HCT116 (cell line): ENCODE measurements around the gene EPHA1. TPM values are rescaled to one million over a fixed set of nuclear protein-coding genes. Genes with fewer than 3 reads are reported as not detected.

Experiments used
- ATAC-seq: fragments of 200-7000 bp; cut with Tn5 transposase; 2 replicates; pipeline ENCODE4 v1.9.1; 2020; ENCODE audit warnings: mild to moderate bottlenecking, moderate library complexity
- BruUV-seq: library from RNA; stranded (reverse); fragments of 400-500 nt; replicated peaks from 2 replicates; lab custom pipeline; 2021; lab: Mats Ljungman, UMichigan
- CTCF ChIA-PET: fragments of 300-600 bp; sonication (Branson Sonifier 250); formaldehyde crosslinking; loops from one replicate; lab custom pipeline; 2021; ENCODE audit warnings: antibody characterized with exemption; lab: Charles Lee
- POLR2A ChIA-PET: fragments of 300-600, 350-600 bp; sonication (Branson Sonifier 250); formaldehyde crosslinking; loops from one replicate; lab custom pipeline; 2021; ENCODE audit warnings: antibody characterized with exemption; lab: Charles Lee
- RAD21 ChIA-PET, 2 experiments: fragments of 300-600 bp; sonication (Branson Sonifier 250); formaldehyde crosslinking; loops; one replicate each; lab custom pipeline; 2023; ENCODE audit warnings: low total read pairs in 2 of 2; ENCODE audit not compliant: uncharacterized antibody in 2 of 2, unreplicated experiment in 2 of 2, low non-redundant PET in 1 of 2; lab: Charles Lee
- DNase-seq: peaks from one replicate; pipeline ENCODE4 v3.0.0-alpha.2; 2010; ENCODE audit warnings: low read depth, low spot score
- H2AFZ ChIP-seq: fragments of 200-600 bp; shearing (Covaris generic), sonication (generic); 2 replicates; pipeline ENCODE4 v1.6.1; 2017; ENCODE audit warnings: low read depth, mixed run types, mixed read lengths, antibody characterized with exemption, low read length; ENCODE audit not compliant: poor library complexity, severe bottlenecking
- H3K27ac ChIP-seq: 2 replicates; pipeline ENCODE4 v1.5.1; 2012; ENCODE audit warnings: low read depth, low read length
- H3K27me3 ChIP-seq: fragments of 200-600 bp; sonication (generic); 2 replicates; pipeline ENCODE4 v1.6.1; 2016; ENCODE audit warnings: mixed run types, low read length, mixed read lengths; ENCODE audit not compliant: insufficient read depth
- H3K36me3 ChIP-seq, 2 experiments: fragments of 200-500 bp in 1 of 2; fragments of 200-600 bp in 1 of 2; sonication (Bioruptor generic) in 1 of 2; sonication (generic) in 1 of 2; 2 replicates each; pipeline versions ENCODE4 v1.5.1 to v1.6.1; 2014 to 2016; ENCODE audit warnings: low read length in 2 of 2, inconsistent platforms in 1 of 2, mixed read lengths in 1 of 2, mixed run types in 1 of 2; ENCODE audit not compliant: insufficient read depth in 2 of 2, control insufficient read depth in 1 of 2
- H3K4me1 ChIP-seq, 2 experiments: fragments of 200-600 bp in 1 of 2; sonication (generic) in 1 of 2; 2 replicates each; pipeline versions ENCODE4 v1.5.1 to v1.6.1; 2012 to 2017; ENCODE audit warnings: low read length in 2 of 2, inconsistent platforms in 1 of 2, mild to moderate bottlenecking in 1 of 2, mixed read lengths in 1 of 2, mixed run types in 1 of 2, moderate library complexity in 1 of 2; ENCODE audit not compliant: insufficient read depth in 2 of 2, control insufficient read depth in 1 of 2
- H3K4me2 ChIP-seq: fragments of 200-600 bp; sonication (generic); 2 replicates; pipeline ENCODE4 v1.6.1; 2017; ENCODE audit warnings: mixed run types, low read length, mixed read lengths
- H3K4me3 ChIP-seq, 2 experiments: fragments of 200-600 bp in 1 of 2; sonication (generic) in 1 of 2; replicated peaks in 1 of 2; 2 replicates each; pipeline ENCODE4 v1.5.1; 2011 to 2016; ENCODE audit warnings: low read length in 2 of 2, control low read depth in 1 of 2, low read depth in 1 of 2, mild to moderate bottlenecking in 1 of 2, mixed read lengths in 1 of 2, mixed run types in 1 of 2
- H3K79me2 ChIP-seq: fragments of 200-600 bp; sonication (generic); 2 replicates; pipeline ENCODE4 v1.6.1; 2017; ENCODE audit warnings: mild to moderate bottlenecking, mixed run types, low read length, moderate library complexity, mixed read lengths; ENCODE audit not compliant: insufficient read depth
- H3K9ac ChIP-seq: fragments of 200-600 bp; sonication (generic); 2 replicates; pipeline ENCODE4 v1.6.1; 2016; ENCODE audit warnings: low read length, mixed read lengths
- H3K9me2 ChIP-seq: fragments of 200-600 bp; sonication (generic), shearing (Covaris generic); 2 replicates; pipeline ENCODE4 v1.6.1; 2017; ENCODE audit warnings: mixed run types, mild to moderate bottlenecking, moderate library complexity; ENCODE audit not compliant: insufficient read depth
- H3K9me3 ChIP-seq, 2 experiments: fragments of 200-500 bp in 1 of 2; fragments of 200-600 bp in 1 of 2; sonication (Bioruptor generic) in 1 of 2; sonication (generic) in 1 of 2; 2 replicates each; pipeline ENCODE4 v1.6.1; 2014 to 2017; ENCODE audit warnings: low read length in 2 of 2, mixed read lengths in 2 of 2, inconsistent platforms in 1 of 2, low read depth in 1 of 2, mild to moderate bottlenecking in 1 of 2, mixed run types in 1 of 2, moderate library complexity in 1 of 2; ENCODE audit not compliant: control insufficient read depth in 1 of 2, insufficient read depth in 1 of 2
- H4K20me1 ChIP-seq: fragments of 200-600 bp; sonication (generic), shearing (Covaris generic); 2 replicates; pipeline ENCODE4 v1.6.1; 2017; ENCODE audit warnings: mixed run types, mild to moderate bottlenecking, moderate library complexity; ENCODE audit not compliant: insufficient read depth
- CEBPB ChIP-seq: IDR thresholded peaks from 2 replicates; pipeline ENCODE4 v1.6.1; 2012; ENCODE audit warnings: low read depth
- EGR1 ChIP-seq: IDR thresholded peaks from 2 replicates; pipeline ENCODE4 v1.6.1; 2012; ENCODE audit warnings: low read depth
- ELF1 ChIP-seq: IDR thresholded peaks from 2 replicates; pipeline ENCODE4 v1.6.1; 2012; ENCODE audit warnings: low read depth, borderline replicate concordance
- EZH2phosphoT487 ChIP-seq: fragments of 200-600 bp; IDR thresholded peaks from 2 replicates; pipeline ENCODE4 v1.6.1; 2018; ENCODE audit warnings: antibody characterized with exemption, borderline replicate concordance
- FOSL1 ChIP-seq: IDR thresholded peaks from 2 replicates; pipeline ENCODE4 v1.6.1; 2012; ENCODE audit warnings: low read depth
- POLR2A ChIP-seq: IDR thresholded peaks from 2 replicates; pipeline ENCODE4 v1.7.0; 2011; ENCODE audit warnings: borderline replicate concordance; ENCODE audit not compliant: insufficient read depth, insufficient read length; ENCODE audit errors: extremely low read depth
- RAD21 ChIP-seq: IDR thresholded peaks from 2 replicates; pipeline ENCODE4 v1.6.1; 2012; ENCODE audit warnings: low read depth, mild to moderate bottlenecking
- REST ChIP-seq: IDR thresholded peaks from 2 replicates; pipeline ENCODE4 v1.6.1; 2012; ENCODE audit warnings: low read depth
- SIN3A ChIP-seq: IDR thresholded peaks from 2 replicates; pipeline ENCODE4 v1.6.1; 2012; ENCODE audit warnings: low read depth
- SRF ChIP-seq: IDR thresholded peaks from 2 replicates; pipeline ENCODE4 v1.6.1; 2012; ENCODE audit warnings: low read depth
- TCF7L2 ChIP-seq: IDR thresholded peaks from 2 replicates; pipeline ENCODE4 v1.7.0; 2011; ENCODE audit warnings: borderline replicate concordance, inconsistent platforms; ENCODE audit not compliant: insufficient read depth, insufficient read length; ENCODE audit errors: extremely low read depth
- ZFX ChIP-seq: fragments of 450-650 bp; IDR thresholded peaks from 2 replicates; pipeline ENCODE4 v1.6.1; 2017
- ZNF274 ChIP-seq: fragments of 200-500 bp; sonication (Bioruptor generic); IDR thresholded peaks from 2 replicates; pipeline ENCODE4 v1.6.1; 2014; ENCODE audit warnings: mild to moderate bottlenecking, low read depth, low read length, inconsistent platforms
- intact Hi-C: fragments of 100-400 bp; cut with micrococcal nuclease; formaldehyde crosslinking; loops from 2 replicates; pipeline ENCODE4 v1.10.0; 2022
- total RNA-seq: library from RNA; stranded (reverse); gene quantifications from one replicate; pipeline ENCODE4 v1.2.1, GENCODE V29; 2021; ENCODE audit not compliant: unreplicated experiment
- TF ChIP-seq, protein P1 (sequence below): IDR thresholded peaks from 2 replicates; pipeline ENCODE4 v1.6.1; 2011; ENCODE audit warnings: mild to moderate bottlenecking, low read length, moderate library complexity; ENCODE audit not compliant: insufficient replicate concordance; ENCODE audit errors: extremely low read depth
- TF ChIP-seq, protein P2 (sequence below): IDR thresholded peaks from 2 replicates; pipeline ENCODE4 v1.6.1; 2012
- TF ChIP-seq, protein P3 (sequence below): IDR thresholded peaks from 2 replicates; pipeline ENCODE4 v1.6.1; 2012
- TF ChIP-seq, protein P4 (sequence below), 3 experiments: fragments of 200-600 bp in 1 of 3; sonication (generic) in 1 of 3; IDR thresholded peaks in 2 of 3; conservative IDR thresholded peaks in 1 of 3; 2 replicates each; pipeline ENCODE4 v1.5.1; 2012 to 2017; ENCODE audit warnings: low read depth in 2 of 3, low read length in 2 of 3, antibody characterized with exemption in 1 of 3, borderline replicate concordance in 1 of 3, control low read depth in 1 of 3, mild to moderate bottlenecking in 1 of 3, mixed read lengths in 1 of 3, mixed run types in 1 of 3, moderate library complexity in 1 of 3; ENCODE audit not compliant: insufficient read depth in 1 of 3

Gene EPHA1
- total RNA-seq, 1 experiment from 2014 or later, result 29.9 TPM

- CTCF ChIA-PET, result no interaction called here
- no peaks in the 10 kb centered on the region for H3K36me3 ChIP-seq
- POLR2A ChIA-PET, result no interaction called here
- H2AFZ ChIP-seq, result no peak overlapping the region
- H3K4me3 ChIP-seq, result no peak overlapping the region
- H3K27ac ChIP-seq, result no peak overlapping the region
- intact Hi-C loops, result no loop called here
- H3K9me2 ChIP-seq, result no peaks in the 10 kb centered on the region
- RAD21 ChIA-PET, result no interaction called here
- no peak for TF ChIP-seq ZNF274
- TF ChIP-seq EGR1, result no peak
- TF ChIP-seq EZH2phosphoT487, result no peak
- TF ChIP-seq, protein P1, sequence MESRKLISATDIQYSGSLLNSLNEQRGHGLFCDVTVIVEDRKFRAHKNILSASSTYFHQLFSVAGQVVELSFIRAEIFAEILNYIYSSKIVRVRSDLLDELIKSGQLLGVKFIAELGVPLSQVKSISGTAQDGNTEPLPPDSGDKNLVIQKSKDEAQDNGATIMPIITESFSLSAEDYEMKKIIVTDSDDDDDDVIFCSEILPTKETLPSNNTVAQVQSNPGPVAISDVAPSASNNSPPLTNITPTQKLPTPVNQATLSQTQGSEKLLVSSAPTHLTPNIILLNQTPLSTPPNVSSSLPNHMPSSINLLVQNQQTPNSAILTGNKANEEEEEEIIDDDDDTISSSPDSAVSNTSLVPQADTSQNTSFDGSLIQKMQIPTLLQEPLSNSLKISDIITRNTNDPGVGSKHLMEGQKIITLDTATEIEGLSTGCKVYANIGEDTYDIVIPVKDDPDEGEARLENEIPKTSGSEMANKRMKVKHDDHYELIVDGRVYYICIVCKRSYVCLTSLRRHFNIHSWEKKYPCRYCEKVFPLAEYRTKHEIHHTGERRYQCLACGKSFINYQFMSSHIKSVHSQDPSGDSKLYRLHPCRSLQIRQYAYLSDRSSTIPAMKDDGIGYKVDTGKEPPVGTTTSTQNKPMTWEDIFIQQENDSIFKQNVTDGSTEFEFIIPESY, result no peak
- TF ChIP-seq, protein P2, sequence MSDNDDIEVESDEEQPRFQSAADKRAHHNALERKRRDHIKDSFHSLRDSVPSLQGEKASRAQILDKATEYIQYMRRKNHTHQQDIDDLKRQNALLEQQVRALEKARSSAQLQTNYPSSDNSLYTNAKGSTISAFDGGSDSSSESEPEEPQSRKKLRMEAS, result no peak
- no peak for TF ChIP-seq SRF
- no peak for TF ChIP-seq REST
- TF ChIP-seq POLR2A, result no peak
- no peak for TF ChIP-seq ELF1
- TF ChIP-seq CEBPB, result no peak
- no peak for TF ChIP-seq TCF7L2
- TF ChIP-seq SIN3A, result no peak
- TF ChIP-seq, protein P3, sequence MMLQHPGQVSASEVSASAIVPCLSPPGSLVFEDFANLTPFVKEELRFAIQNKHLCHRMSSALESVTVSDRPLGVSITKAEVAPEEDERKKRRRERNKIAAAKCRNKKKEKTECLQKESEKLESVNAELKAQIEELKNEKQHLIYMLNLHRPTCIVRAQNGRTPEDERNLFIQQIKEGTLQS, result no peak
- no peak for TF ChIP-seq RAD21
- no peak for TF ChIP-seq ZFX
- TF ChIP-seq, protein P4, sequence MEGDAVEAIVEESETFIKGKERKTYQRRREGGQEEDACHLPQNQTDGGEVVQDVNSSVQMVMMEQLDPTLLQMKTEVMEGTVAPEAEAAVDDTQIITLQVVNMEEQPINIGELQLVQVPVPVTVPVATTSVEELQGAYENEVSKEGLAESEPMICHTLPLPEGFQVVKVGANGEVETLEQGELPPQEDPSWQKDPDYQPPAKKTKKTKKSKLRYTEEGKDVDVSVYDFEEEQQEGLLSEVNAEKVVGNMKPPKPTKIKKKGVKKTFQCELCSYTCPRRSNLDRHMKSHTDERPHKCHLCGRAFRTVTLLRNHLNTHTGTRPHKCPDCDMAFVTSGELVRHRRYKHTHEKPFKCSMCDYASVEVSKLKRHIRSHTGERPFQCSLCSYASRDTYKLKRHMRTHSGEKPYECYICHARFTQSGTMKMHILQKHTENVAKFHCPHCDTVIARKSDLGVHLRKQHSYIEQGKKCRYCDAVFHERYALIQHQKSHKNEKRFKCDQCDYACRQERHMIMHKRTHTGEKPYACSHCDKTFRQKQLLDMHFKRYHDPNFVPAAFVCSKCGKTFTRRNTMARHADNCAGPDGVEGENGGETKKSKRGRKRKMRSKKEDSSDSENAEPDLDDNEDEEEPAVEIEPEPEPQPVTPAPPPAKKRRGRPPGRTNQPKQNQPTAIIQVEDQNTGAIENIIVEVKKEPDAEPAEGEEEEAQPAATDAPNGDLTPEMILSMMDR (IDR thresholded peaks at IDR 0.05 in 2 of 3, conservative IDR thresholded peaks at IDR 0.05 in 1 of 3; ENCODE audit: borderline replicate concordance in 1 of 3, insufficient read depth in 1 of 3, low read depth in 2 of 3, low read length in 2 of 3), result no peak
- no peak for TF ChIP-seq FOSL1
- H3K79me2 ChIP-seq, result peaks cover 5% of the 10 kb centered on the region; the same call in 1 of the 2 replicates
- peaks cover 7 to 38% of the 10 kb centered on the region in 2 experiments for H3K4me1 ChIP-seq
- ATAC-seq (no peak), DNase-seq (no peak)
- H3K27me3 ChIP-seq, result no peaks in the 10 kb centered on the region
- no TSS peak for BruUV-seq
- H4K20me1 ChIP-seq, result no peaks in the 10 kb centered on the region
- H3K9me3 ChIP-seq, result no peaks in the 10 kb centered on the region
- H3K4me2 ChIP-seq, result no peak overlapping the region
- H3K9ac ChIP-seq, result no peak overlapping the region
Measured at GRCh38 chr7:143374561-143374960, 34.1 kb downstream of the EPHA1 start.
